ENCODE measurements around the gene EIF4G1.

DNA sequence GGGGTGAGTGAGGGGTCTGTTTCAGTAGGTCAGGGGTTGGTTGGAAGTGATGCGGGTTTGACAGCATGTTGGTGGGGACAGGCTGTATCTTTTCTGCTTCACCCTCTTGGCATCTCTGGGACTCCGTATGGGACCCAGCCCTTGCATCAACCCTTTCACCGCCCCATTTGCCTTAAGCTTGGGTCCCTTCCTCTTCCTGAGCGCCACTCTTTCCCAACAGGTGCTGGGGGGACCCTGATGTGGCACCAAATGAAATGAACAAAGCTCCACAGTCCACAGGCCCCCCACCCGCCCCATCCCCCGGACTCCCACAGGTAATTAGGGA lies 1.1 kb downstream of the EIF4G1 start:
- no peak for TF ChIP-seq EZH2 (IDR thresholded peaks at IDR 0.05; ENCODE audit: borderline replicate concordance, insufficient read depth, low read length, poor library complexity, severe bottlenecking)
- TF ChIP-seq POLR2AphosphoS5 (IDR thresholded peaks at IDR 0.05) = no peak
- TF ChIP-seq EP300 (conservative IDR thresholded peaks at IDR 0.05; ENCODE audit: poor library complexity, severe bottlenecking) = no peak
- TF ChIP-seq, protein P1, sequence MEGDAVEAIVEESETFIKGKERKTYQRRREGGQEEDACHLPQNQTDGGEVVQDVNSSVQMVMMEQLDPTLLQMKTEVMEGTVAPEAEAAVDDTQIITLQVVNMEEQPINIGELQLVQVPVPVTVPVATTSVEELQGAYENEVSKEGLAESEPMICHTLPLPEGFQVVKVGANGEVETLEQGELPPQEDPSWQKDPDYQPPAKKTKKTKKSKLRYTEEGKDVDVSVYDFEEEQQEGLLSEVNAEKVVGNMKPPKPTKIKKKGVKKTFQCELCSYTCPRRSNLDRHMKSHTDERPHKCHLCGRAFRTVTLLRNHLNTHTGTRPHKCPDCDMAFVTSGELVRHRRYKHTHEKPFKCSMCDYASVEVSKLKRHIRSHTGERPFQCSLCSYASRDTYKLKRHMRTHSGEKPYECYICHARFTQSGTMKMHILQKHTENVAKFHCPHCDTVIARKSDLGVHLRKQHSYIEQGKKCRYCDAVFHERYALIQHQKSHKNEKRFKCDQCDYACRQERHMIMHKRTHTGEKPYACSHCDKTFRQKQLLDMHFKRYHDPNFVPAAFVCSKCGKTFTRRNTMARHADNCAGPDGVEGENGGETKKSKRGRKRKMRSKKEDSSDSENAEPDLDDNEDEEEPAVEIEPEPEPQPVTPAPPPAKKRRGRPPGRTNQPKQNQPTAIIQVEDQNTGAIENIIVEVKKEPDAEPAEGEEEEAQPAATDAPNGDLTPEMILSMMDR (IDR thresholded peaks at IDR 0.05; ENCODE audit: poor library complexity, severe bottlenecking) = no peak
- TF ChIP-seq RAD21 (conservative IDR thresholded peaks at IDR 0.05) = no peak
- TF ChIP-seq MXI1 (conservative IDR thresholded peaks at IDR 0.05; ENCODE audit: poor library complexity, severe bottlenecking) = no peak
- TF ChIP-seq, protein P2, sequence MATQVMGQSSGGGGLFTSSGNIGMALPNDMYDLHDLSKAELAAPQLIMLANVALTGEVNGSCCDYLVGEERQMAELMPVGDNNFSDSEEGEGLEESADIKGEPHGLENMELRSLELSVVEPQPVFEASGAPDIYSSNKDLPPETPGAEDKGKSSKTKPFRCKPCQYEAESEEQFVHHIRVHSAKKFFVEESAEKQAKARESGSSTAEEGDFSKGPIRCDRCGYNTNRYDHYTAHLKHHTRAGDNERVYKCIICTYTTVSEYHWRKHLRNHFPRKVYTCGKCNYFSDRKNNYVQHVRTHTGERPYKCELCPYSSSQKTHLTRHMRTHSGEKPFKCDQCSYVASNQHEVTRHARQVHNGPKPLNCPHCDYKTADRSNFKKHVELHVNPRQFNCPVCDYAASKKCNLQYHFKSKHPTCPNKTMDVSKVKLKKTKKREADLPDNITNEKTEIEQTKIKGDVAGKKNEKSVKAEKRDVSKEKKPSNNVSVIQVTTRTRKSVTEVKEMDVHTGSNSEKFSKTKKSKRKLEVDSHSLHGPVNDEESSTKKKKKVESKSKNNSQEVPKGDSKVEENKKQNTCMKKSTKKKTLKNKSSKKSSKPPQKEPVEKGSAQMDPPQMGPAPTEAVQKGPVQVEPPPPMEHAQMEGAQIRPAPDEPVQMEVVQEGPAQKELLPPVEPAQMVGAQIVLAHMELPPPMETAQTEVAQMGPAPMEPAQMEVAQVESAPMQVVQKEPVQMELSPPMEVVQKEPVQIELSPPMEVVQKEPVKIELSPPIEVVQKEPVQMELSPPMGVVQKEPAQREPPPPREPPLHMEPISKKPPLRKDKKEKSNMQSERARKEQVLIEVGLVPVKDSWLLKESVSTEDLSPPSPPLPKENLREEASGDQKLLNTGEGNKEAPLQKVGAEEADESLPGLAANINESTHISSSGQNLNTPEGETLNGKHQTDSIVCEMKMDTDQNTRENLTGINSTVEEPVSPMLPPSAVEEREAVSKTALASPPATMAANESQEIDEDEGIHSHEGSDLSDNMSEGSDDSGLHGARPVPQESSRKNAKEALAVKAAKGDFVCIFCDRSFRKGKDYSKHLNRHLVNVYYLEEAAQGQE (IDR thresholded peaks at IDR 0.05; ENCODE audit: borderline replicate concordance) = no peak
- TF ChIP-seq TAF1 (IDR thresholded peaks at IDR 0.05; ENCODE audit: low read depth) = no peak
- no peak for TF ChIP-seq SMC3 (conservative IDR thresholded peaks at IDR 0.05; ENCODE audit: poor library complexity)

All from neural cell (in vitro differentiated cells).